ENCODE data around the gene TAAR1. TPM values are rescaled to one million over a fixed set of nuclear protein-coding genes. Genes with fewer than 3 reads are reported as not detected.

The TAAR1 gene
- total RNA-seq, 1 experiment from 2014 or later, result not detected

- no peak for TF ChIP-seq ZSCAN18 (CRISPR knock-in tag; IDR thresholded peaks at IDR 0.05)
- TF ChIP-seq ZNF121 (CRISPR knock-in tag; IDR thresholded peaks at IDR 0.05), result no peak
- TF ChIP-seq EMX1 (CRISPR knock-in tag; IDR thresholded peaks at IDR 0.05), result no peak
- no peak for TF ChIP-seq PRDM15 (CRISPR knock-in tag; IDR thresholded peaks at IDR 0.05)
- TF ChIP-seq HMGA2 (CRISPR knock-in tag; IDR thresholded peaks at IDR 0.05), result no peak
- TF ChIP-seq CREB1 (CRISPR knock-in tag; IDR thresholded peaks at IDR 0.05), result no peak
- TF ChIP-seq, protein P1, sequence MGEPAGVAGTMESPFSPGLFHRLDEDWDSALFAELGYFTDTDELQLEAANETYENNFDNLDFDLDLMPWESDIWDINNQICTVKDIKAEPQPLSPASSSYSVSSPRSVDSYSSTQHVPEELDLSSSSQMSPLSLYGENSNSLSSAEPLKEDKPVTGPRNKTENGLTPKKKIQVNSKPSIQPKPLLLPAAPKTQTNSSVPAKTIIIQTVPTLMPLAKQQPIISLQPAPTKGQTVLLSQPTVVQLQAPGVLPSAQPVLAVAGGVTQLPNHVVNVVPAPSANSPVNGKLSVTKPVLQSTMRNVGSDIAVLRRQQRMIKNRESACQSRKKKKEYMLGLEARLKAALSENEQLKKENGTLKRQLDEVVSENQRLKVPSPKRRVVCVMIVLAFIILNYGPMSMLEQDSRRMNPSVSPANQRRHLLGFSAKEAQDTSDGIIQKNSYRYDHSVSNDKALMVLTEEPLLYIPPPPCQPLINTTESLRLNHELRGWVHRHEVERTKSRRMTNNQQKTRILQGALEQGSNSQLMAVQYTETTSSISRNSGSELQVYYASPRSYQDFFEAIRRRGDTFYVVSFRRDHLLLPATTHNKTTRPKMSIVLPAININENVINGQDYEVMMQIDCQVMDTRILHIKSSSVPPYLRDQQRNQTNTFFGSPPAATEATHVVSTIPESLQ (CRISPR knock-in tag; IDR thresholded peaks at IDR 0.05), result no peak
- TF ChIP-seq, protein P2, sequence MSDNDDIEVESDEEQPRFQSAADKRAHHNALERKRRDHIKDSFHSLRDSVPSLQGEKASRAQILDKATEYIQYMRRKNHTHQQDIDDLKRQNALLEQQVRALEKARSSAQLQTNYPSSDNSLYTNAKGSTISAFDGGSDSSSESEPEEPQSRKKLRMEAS (CRISPR knock-in tag; IDR thresholded peaks at IDR 0.05), result no peak
- no peak for TF ChIP-seq SMAD4 (CRISPR knock-in tag; IDR thresholded peaks at IDR 0.05)
- no peak for TF ChIP-seq KAT7 (CRISPR knock-in tag; IDR thresholded peaks at IDR 0.05; ENCODE audit: borderline replicate concordance)
- TF ChIP-seq, protein P3, sequence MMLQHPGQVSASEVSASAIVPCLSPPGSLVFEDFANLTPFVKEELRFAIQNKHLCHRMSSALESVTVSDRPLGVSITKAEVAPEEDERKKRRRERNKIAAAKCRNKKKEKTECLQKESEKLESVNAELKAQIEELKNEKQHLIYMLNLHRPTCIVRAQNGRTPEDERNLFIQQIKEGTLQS (CRISPR knock-in tag; conservative IDR thresholded peaks at IDR 0.05), result no peak
- ChIA-PET CTCF (no interaction called here), POLR2A (no interaction called here)
- Mint-ChIP-seq H3K4me1 (no peaks in the 10 kb centered on the region), H3K36me3 (no peaks in the 10 kb centered on the region), H3K27ac (no peak overlapping the region), H3K27me3 (ENCODE audit: low read depth) (no peaks in the 10 kb centered on the region; the same call in 1 of the 2 replicates), H3K4me3 (no peak overlapping the region), H3K9me3 (peaks cover 17% of the 10 kb centered on the region)
- ATAC-seq (no peak), DNase-seq (ENCODE audit: low spot score) (no peak)
Observed at GRCh38 chr6:132623106-132623845, 35.7 kb downstream of the TAAR1 start.

DNA sequence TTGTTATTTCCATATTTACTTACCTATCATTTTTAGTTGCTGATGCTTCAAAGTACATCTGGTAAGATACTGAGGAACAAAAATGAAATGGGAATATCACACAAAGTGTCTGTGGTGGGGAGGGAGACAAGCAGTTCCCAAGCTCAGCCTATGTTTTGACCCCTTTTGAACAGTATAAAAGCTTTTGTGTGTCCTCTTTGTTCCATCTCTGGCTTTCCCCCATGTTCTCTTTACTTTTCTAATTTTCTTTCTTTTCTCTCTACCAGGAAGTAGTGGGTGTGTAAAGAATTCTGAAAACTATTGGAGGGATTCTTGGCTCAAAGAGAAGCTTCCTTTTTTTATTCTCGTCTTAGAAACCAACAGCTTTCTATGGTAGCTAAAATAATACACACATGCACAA is 42.3 kb downstream of the TAAR1 start:
- Mint-ChIP-seq H3K4me3 (no peak overlapping the region), H3K36me3 (no peaks in the 10 kb centered on the region), H3K27me3 (ENCODE audit: low read depth) (no peaks in the 10 kb centered on the region), H3K9me3 (no peaks in the 10 kb centered on the region), H3K27ac (no peak overlapping the region), H3K4me1 (no peaks in the 10 kb centered on the region)
- POLR2A ChIA-PET, result no interaction called here
- TF ChIP-seq ZNF317 (CRISPR knock-in tag; IDR thresholded peaks at IDR 0.05; ENCODE audit: borderline replicate concordance, low read depth), result no peak
- CTCF ChIA-PET, result interaction anchor here (1.0 kb wide), 1 partner anchor 18 kb away, joined by 3 read pairs; no protein-coding TSS in a partner anchor
- DNase-seq (ENCODE audit: low spot score) (no peak), ATAC-seq (no peak)

GRCh38 chr6:132614554-132614953 is 44.4 kb downstream of the TAAR1 start:
- H3K4me3 Mint-ChIP-seq, result no peak overlapping the region
- ChIA-PET POLR2A (no interaction called here), CTCF (no interaction called here)
- H3K4me1 Mint-ChIP-seq, result no peaks in the 10 kb centered on the region
- no peak for DNase-seq (ENCODE audit: low spot score)
- no peaks in the 10 kb centered on the region for H3K9me3 Mint-ChIP-seq
- H3K27me3 Mint-ChIP-seq (ENCODE audit: low read depth), result no peaks in the 10 kb centered on the region
- no peak overlapping the region for H3K27ac Mint-ChIP-seq
- no peaks in the 10 kb centered on the region for H3K36me3 Mint-ChIP-seq
- ATAC-seq, result no peak
- TF ChIP-seq AFF4 (CRISPR knock-in tag; IDR thresholded peaks at IDR 0.05; ENCODE audit: borderline replicate concordance), result no peak
- no peak for TF ChIP-seq HMGA2 (CRISPR knock-in tag; IDR thresholded peaks at IDR 0.05)
- TF ChIP-seq E2F5 (CRISPR knock-in tag; IDR thresholded peaks at IDR 0.05), result no peak
- no peak for TF ChIP-seq NR1H2 (CRISPR knock-in tag; IDR thresholded peaks at IDR 0.05)
- TF ChIP-seq, protein P4, sequence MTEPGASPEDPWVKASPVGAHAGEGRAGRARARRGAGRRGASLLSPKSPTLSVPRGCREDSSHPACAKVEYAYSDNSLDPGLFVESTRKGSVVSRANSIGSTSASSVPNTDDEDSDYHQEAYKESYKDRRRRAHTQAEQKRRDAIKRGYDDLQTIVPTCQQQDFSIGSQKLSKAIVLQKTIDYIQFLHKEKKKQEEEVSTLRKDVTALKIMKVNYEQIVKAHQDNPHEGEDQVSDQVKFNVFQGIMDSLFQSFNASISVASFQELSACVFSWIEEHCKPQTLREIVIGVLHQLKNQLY (CRISPR knock-in tag; IDR thresholded peaks at IDR 0.05), result no peak

Data from WTC11 (cell line).